AG10803 (cell line): ENCODE measurements around the gene DSP.

Experiments
- DNase-seq: peaks from one replicate; pipeline ENCODE4 v3.0.0; 2010; ENCODE audit warnings: low read depth
- H3K4me3 ChIP-seq: 2 replicates; pipeline ENCODE4 v1.5.1; 2011; ENCODE audit warnings: mild to moderate bottlenecking, low read length, control low read depth
- CTCF ChIP-seq: conservative IDR thresholded peaks from 2 replicates; pipeline ENCODE4 v1.5.1; 2011; ENCODE audit warnings: mild to moderate bottlenecking, low read length, control low read depth, inconsistent platforms

DSP gene

GRCh38 chr6:7580927-7581618 is 39.6 kb downstream of the DSP start:
- DNase-seq: no peak
- no peak overlapping the region for H3K4me3 ChIP-seq
- no peak for TF ChIP-seq CTCF

GRCh38 chr6:7585287-7585930 is 43.9 kb downstream of the DSP start:
- TF ChIP-seq CTCF: no peak

GRCh38 chr6:7587631-7588100 is 46.2 kb downstream of the DSP start:
- H3K4me3 ChIP-seq: no peak overlapping the region
- peak; percentile 69 for DNase-seq
- TF ChIP-seq CTCF: no peak

More at GRCh38 chr6:7585287-7585930, 43.9 kb downstream of the DSP start:
- H3K4me3 ChIP-seq: no peak overlapping the region
- DNase-seq: no peak

- TF ChIP-seq CTCF: no peak
- no peak for DNase-seq
- no peak overlapping the region for H3K4me3 ChIP-seq
These were observed 47.0 kb downstream of the DSP start for GRCh38 chr6:7588506-7588905.

- no peak overlapping the region; the same call in 1 of the 2 replicates for H3K4me3 ChIP-seq
- no peak for TF ChIP-seq CTCF
- no peak for DNase-seq
These were observed 47.8 kb downstream of the DSP start for GRCh38 chr6:7589221-7589620.

GRCh38 chr6:7589949-7590917 is 48.8 kb downstream of the DSP start, which contains the start of gene SNRNP48:
Gene SNRNP48, plus strand, starts transcription at chr6:7590198. Its CDS starts 60 bp downstream, at chr6:7590258.
- H3K4me3 ChIP-seq: peak within 1 kb of the TSS; percentile 75
- TF ChIP-seq CTCF: no peak
- DNase-seq: peak; percentile 90
